ENCODE data around the gene MPST.
"Not testable (repeated sequence)": the region's sequence is repeated elsewhere in the genome, so short reads cannot be mapped to it uniquely, and the experiment has no call there.

Gene MPST

GRCh38 chr22:36986242-36986821 lies 33.2 kb upstream of the MPST start:
- Histone ChIP-seq H3K4me2 (ENCODE audit: low read depth, low read length, poor library complexity, severe bottlenecking) (no peak overlapping the region), H3K27ac (ENCODE audit: low read depth, low read length) (no peak overlapping the region), H3K9me3 (ENCODE audit: insufficient read depth, low read length) (no peaks in the 10 kb centered on the region), H2AFZ (ENCODE audit: low read depth, low read length, severe bottlenecking) (no peak overlapping the region), H3K9me2 (replicated peaks; ENCODE audit: insufficient read depth, low read length) (no peaks in the 10 kb centered on the region), H3K27me3 (ENCODE audit: low read length) (no peaks in the 10 kb centered on the region), H3K4me3 (ENCODE audit: insufficient read depth, low read length, poor library complexity, severe bottlenecking) (no peak overlapping the region), H3K79me2 (ENCODE audit: insufficient read depth, low read length) (no peaks in the 10 kb centered on the region), H3K36me3 (ENCODE audit: low read length) (no peaks in the 10 kb centered on the region), H4K20me1 (ENCODE audit: low read depth, low read length) (no peaks in the 10 kb centered on the region), H3K9ac (ENCODE audit: low read length) (no peak overlapping the region), H3F3A (ENCODE audit: insufficient read depth) (no peaks in the 10 kb centered on the region)
- TF ChIP-seq CTCF (IDR thresholded peaks at IDR 0.05; ENCODE audit: insufficient read depth, low read length, poor library complexity, severe bottlenecking) (peak; percentile 93), EZH2phosphoT487 (conservative IDR thresholded peaks at IDR 0.05; ENCODE audit: low read length) (no peak)

GRCh38 chr22:36988075-36988832 lies 31.3 kb upstream of the MPST start:
- H3K9ac ChIP-seq (ENCODE audit: low read length): no peak overlapping the region
- H3K27ac ChIP-seq (ENCODE audit: low read depth, low read length): no peak overlapping the region
- H3K79me2 ChIP-seq (ENCODE audit: insufficient read depth, low read length): no peaks in the 10 kb centered on the region
- H3K27me3 ChIP-seq (ENCODE audit: low read length): no peaks in the 10 kb centered on the region
- no peaks in the 10 kb centered on the region for H3K9me3 ChIP-seq (ENCODE audit: insufficient read depth, low read length)
- H3K36me3 ChIP-seq (ENCODE audit: low read length): no peaks in the 10 kb centered on the region
- TF ChIP-seq CTCF (IDR thresholded peaks at IDR 0.05; ENCODE audit: insufficient read depth, low read length, poor library complexity, severe bottlenecking): no peak
- TF ChIP-seq EZH2phosphoT487 (conservative IDR thresholded peaks at IDR 0.05; ENCODE audit: low read length): no peak
- H3K4me2 ChIP-seq (ENCODE audit: low read depth, low read length, poor library complexity, severe bottlenecking): no peak overlapping the region
- no peak overlapping the region for H3K4me3 ChIP-seq (ENCODE audit: insufficient read depth, low read length, poor library complexity, severe bottlenecking)
- no peak overlapping the region for H2AFZ ChIP-seq (ENCODE audit: low read depth, low read length, severe bottlenecking)
- H4K20me1 ChIP-seq (ENCODE audit: low read depth, low read length): no peaks in the 10 kb centered on the region
- H3K9me2 ChIP-seq (replicated peaks; ENCODE audit: insufficient read depth, low read length): no peaks in the 10 kb centered on the region
- H3F3A ChIP-seq (ENCODE audit: insufficient read depth): no peaks in the 10 kb centered on the region

GRCh38 chr22:36989012-36989411 lies 30.5 kb upstream of the MPST start:
- H3K9me3 ChIP-seq (ENCODE audit: insufficient read depth, low read length): not testable (repeated sequence)

GRCh38 chr22:36990457-36990856 lies 29.1 kb upstream of the MPST start:
- no peaks in the 10 kb centered on the region for H3K27me3 ChIP-seq (ENCODE audit: low read length)
- no peaks in the 10 kb centered on the region for H3K9me3 ChIP-seq (ENCODE audit: insufficient read depth, low read length)
- TF ChIP-seq CTCF (IDR thresholded peaks at IDR 0.05; ENCODE audit: insufficient read depth, low read length, poor library complexity, severe bottlenecking) (no peak), EZH2phosphoT487 (conservative IDR thresholded peaks at IDR 0.05; ENCODE audit: low read length) (no peak)
- H3K4me3 ChIP-seq (ENCODE audit: insufficient read depth, low read length, poor library complexity, severe bottlenecking): no peak overlapping the region
- H3K27ac ChIP-seq (ENCODE audit: low read depth, low read length): no peak overlapping the region
- no peaks in the 10 kb centered on the region for H3K36me3 ChIP-seq (ENCODE audit: low read length)
- no peaks in the 10 kb centered on the region for H3F3A ChIP-seq (ENCODE audit: insufficient read depth)
- H3K9me2 ChIP-seq (replicated peaks; ENCODE audit: insufficient read depth, low read length): no peaks in the 10 kb centered on the region
- no peak overlapping the region for H3K4me2 ChIP-seq (ENCODE audit: low read depth, low read length, poor library complexity, severe bottlenecking)
- no peak overlapping the region for H3K9ac ChIP-seq (ENCODE audit: low read length)
- no peaks in the 10 kb centered on the region for H3K79me2 ChIP-seq (ENCODE audit: insufficient read depth, low read length)
- no peak overlapping the region for H2AFZ ChIP-seq (ENCODE audit: low read depth, low read length, severe bottlenecking)
- H4K20me1 ChIP-seq (ENCODE audit: low read depth, low read length): no peaks in the 10 kb centered on the region

More at GRCh38 chr22:36989012-36989411, 30.5 kb upstream of the MPST start:
- H3K27ac ChIP-seq (ENCODE audit: low read depth, low read length); H3K9me2 ChIP-seq (replicated peaks; ENCODE audit: insufficient read depth, low read length); H3K9ac ChIP-seq (ENCODE audit: low read length); H3K36me3 ChIP-seq (ENCODE audit: low read length); H3F3A ChIP-seq (ENCODE audit: insufficient read depth); H3K79me2 ChIP-seq (ENCODE audit: insufficient read depth, low read length); H3K4me3 ChIP-seq (ENCODE audit: insufficient read depth, low read length, poor library complexity, severe bottlenecking); H2AFZ ChIP-seq (ENCODE audit: low read depth, low read length, severe bottlenecking); H3K27me3 ChIP-seq (ENCODE audit: low read length); H4K20me1 ChIP-seq (ENCODE audit: low read depth, low read length); H3K4me2 ChIP-seq (ENCODE audit: low read depth, low read length, poor library complexity, severe bottlenecking): not testable (repeated sequence)

All from SU-DHL-6 (cell line).